HG02642 (cell line): Measurements from ENCODE around the gene SIPA1.
"Not testable (repeated sequence)": the region's sequence is repeated elsewhere in the genome, so short reads cannot be mapped to it uniquely, and the experiment has no call there.

ENCODE experiments used
- ATAC-seq: cut with Tn5 transposase; IDR thresholded peaks from one replicate; pipeline ENCODE4 v1.9.1; 2021; ENCODE audit warnings: mild to moderate bottlenecking; ENCODE audit not compliant: unreplicated experiment, poor library complexity

SIPA1 gene

GRCh38 chr11:65654375-65655349 lies 16.8 kb downstream of the SIPA1 start:
- no peak for ATAC-seq

- ATAC-seq, result no peak
These were observed 17.9 kb downstream of the SIPA1 start for GRCh38 chr11:65655570-65656332.

- ATAC-seq, result no peak
These were observed 19.5 kb downstream of the SIPA1 start for GRCh38 chr11:65657426-65657825.

- no peak for ATAC-seq
These were observed 20.5 kb downstream of the SIPA1 start for GRCh38 chr11:65658174-65659021.

DNA sequence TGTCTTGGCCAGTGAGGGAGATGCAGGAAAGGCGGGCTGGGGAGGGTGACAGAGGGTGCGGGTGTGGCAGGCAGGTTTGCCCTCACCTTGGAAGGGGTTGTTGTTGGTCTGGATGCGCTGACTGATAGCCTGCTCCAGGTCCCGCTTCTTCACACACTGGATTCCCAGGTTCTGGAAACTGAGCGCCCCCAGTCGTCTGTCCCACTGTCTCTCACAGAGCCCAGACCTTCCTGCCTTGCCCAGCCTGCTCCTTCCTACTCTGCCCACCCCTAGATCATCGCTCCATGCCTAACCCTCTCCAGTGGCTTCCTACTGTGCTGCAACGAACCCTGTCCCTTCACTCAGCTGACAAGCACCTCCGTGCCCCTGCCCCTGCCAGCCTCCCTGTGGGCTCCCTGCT lies 22.1 kb downstream of the SIPA1 start:
- no peak for ATAC-seq

- not testable (repeated sequence) for ATAC-seq
These were observed 23.0 kb downstream of the SIPA1 start for GRCh38 chr11:65660908-65661307.

DNA sequence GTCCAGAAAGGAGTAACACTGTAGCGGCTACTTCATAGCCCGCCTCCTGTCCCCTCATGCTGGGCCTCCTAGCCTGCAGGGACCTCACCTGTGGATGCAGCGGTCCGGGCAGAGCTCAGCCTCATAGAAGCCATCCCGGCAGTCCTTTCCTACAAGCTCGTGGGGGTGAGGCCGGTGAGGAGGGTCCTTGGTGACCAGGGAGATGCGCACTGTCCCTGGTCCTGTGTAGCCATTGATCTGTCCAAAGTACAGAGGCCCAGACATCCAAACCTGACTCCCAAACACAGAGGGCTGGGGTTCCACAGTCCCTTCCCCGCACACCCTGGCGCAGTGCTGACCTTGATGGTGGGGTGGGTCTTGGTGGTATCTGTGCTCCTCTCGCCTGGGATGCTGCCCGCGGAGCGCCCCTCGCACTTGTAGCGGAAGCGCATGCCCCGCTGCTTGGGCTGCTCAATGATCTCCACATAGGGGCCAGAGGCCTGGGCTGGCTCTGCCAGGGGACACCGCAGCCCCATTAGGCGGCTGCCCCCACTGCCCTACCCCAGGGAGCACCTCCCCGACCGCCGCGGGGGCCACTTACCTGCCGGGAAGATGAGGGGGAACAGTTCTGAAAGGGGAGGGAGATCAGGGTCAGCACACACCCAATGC lies 23.8 kb downstream of the SIPA1 start:
- no peak for ATAC-seq

DNA sequence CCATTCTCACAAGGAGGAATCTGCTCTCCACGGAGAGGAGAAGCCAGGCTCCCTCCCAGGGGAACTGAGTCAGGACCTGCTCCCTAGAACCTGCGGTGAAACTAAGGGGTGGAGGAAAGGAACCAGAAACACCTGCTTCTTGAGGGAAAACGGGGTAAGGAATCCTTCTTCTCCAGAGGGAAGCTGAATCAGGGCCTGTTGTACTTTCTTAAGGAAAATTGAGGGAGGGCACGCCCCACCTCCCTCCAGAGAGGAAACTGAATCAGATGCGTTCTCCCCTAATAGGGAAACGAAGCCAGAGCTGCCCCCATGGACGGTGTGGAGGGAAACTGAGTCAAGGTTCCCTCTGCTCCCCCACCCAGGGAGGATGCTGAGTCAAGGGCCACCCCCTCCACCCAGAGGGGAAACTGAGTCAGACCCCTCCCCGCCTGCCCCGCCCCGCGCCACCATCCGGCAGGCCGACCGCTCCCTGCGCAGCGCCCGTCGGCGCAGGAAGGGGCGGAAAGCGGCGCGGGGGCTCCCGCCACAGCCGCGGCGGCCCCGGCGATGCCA lies 24.4 kb downstream of the SIPA1 start:
- ATAC-seq, result no peak

GRCh38 chr11:65662799-65663638 lies 25.1 kb downstream of the SIPA1 start, which contains the start of gene RELA:
RELA (minus strand) TSS chr11:65662916; CDS start chr11:65662832, 84 bp downstream.
- ATAC-seq, result peak; percentile 88

DNA sequence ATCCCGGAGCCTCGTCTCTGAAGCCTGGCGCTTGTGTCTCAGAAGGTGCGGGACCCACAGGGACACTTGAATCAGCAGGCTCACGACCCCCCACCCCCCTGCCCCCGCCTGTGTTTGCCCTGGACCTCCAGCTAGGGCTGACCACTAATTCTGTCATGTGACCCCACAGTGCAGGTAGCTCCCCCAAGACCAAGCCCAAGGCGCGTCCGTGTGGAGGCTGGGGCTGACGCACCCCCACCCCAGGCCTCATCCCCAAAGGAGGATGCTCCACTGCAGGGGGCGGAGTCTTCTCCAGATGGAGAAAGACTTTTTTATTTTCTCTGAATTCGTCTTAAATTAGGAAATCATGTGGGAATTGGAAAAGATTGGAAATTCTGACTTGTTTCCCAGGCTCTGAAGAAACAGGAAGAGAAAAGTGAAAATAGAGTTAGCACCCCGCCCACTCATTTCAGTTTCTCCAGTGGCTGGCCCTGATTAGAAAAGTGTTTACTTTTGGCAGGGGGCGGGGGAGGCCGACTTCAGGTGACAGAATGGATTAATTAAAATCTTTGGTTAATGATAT lies 25.8 kb downstream of the SIPA1 start:
- ATAC-seq, result peak; percentile 13

DNA sequence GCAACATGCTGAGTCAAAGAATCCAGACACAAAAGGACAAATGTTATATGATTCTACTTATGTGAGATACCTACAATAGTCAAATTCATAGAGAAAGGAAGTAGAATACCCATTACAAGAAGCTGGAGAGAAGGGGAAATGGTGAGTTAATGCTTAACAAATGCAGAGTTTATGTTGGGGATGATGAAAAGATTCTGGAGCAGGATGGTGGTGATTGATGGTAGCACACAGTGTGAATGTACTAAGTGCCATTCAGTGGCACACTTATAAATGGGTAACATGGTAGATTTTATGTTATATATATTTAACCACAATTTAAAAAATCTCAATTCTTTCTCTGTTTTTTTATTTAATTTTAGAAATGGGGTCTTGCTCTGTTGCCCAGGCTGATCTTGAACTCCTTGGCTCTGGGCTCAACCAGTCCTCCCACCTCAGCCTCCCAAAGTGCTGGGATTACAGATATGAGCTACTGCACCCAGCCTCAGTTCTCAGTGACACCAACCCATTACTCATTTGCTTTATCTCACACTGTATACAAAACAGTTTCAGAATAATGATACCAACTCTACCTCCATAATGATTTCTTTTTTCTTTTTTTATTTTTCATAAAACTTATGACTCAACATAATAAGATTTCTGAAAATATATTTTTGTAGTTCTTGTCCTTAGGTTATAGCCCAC lies 34.4 kb downstream of the SIPA1 start:
- no peak for ATAC-seq

DNA sequence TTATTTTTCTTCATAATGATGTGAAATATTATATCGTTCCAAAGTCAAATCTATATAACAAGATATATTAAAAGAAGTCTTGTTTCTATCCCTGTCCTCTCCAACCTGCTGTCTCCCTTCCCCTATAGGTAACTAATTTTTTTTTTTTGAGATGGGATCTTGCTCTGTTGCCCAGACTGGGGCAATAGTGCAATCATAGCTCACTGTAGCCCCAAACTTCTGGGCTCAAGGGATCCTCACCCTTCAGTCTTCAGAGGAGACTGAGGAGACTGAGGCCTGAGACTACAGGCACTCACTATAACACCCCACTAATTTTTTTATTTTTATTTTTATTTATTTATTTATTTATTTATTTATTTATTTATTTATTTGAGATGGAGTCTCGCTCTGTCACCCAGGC lies 35.1 kb downstream of the SIPA1 start:
- no peak for ATAC-seq

GRCh38 chr11:65680192-65680743 lies 42.4 kb downstream of the SIPA1 start:
- no peak for ATAC-seq

DNA sequence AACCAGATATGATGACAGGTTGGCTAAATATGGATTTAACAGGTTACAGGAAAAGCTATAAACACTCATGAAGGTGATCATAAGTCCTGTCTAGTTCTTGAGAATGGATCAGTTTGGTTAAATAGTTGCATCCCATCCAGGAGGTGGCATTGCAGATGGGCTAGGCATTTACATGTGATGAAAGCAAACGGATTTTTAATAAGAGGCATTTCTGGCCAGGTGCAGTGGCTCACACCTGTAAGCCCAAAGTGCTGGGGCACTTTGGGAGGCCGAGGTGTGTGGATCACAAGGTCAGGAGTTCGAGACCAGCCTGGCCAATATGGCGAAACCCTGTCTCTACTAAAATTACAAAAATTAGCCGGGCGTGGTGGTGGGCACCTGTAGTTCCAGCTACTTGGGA lies 45.6 kb downstream of the SIPA1 start:
- not testable (repeated sequence) for ATAC-seq

DNA sequence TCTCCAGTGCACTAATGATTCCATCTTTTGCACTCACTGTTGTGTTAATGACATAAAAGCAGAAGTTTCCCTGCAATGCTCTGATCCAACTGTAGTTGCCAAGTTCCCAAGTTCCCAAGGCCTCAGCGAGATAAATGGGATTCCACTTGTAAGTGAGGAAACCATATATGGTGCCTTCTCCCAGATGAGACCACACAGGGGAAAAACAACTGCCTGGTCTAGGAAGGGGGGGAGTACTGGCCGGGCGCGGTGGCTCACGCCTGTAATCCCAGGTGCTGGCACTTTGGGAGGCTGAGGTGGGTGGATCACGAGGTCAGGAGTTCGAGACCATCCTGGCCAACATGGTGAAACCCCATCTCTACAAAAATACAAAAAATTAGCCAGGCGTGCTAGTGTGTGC lies 48.1 kb downstream of the SIPA1 start:
- no peak for ATAC-seq

DNA sequence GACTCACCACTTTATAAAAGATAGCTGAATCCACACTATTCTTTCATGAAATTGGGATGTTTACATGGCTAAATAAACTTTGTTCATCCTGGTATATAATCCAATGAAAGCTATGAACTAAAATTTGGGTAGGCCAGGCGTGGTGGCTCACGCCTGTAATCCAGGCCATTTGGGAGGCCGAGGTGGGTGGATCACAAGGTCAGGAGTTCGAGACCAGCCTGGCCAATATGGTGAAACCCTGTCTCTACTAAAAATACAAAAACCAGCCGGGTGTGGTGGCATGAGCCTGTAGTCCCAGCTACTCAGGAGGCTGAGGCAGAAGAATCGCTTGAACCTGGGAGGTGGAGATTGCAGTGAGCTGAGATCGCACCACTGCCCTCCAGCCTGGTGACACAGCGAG lies 53.9 kb downstream of the SIPA1 start:
- not testable (repeated sequence) for ATAC-seq

DNA sequence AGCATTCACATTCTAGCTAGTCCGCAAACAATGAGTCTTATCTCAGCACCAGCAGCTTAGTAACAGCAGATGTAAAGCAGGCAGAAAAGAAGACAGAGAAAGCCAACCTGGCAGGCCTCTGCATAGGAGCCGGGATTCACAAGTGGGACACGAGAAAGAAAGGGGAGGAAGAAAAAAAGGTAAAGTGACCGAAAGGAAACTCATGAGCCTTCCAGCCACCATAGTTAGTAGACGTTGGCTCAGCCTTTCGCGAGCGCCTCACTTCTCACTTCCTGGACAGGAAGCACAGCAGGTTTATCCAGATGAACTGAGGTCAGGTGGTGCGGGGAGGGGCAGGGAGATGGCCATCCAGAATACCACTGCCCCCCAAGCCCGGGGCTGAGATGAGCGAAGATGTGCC lies 54.5 kb downstream of the SIPA1 start:
- ATAC-seq, result no peak
